Amniotic epithelial cell (primary cell): Measurements from ENCODE around the gene PDZRN4.
A peak's percentile ranks its signal among the peaks of the same experiment; 100 is the strongest.
"Not testable (repeated sequence)": the region's sequence is repeated elsewhere in the genome, so short reads cannot be mapped to it uniquely, and the experiment has no call there.

Source experiments
- DNase-seq: peaks from one replicate; pipeline ENCODE4 v3.0.0-alpha.2; 2010; ENCODE audit warnings: low read depth

PDZRN4 gene

DNA sequence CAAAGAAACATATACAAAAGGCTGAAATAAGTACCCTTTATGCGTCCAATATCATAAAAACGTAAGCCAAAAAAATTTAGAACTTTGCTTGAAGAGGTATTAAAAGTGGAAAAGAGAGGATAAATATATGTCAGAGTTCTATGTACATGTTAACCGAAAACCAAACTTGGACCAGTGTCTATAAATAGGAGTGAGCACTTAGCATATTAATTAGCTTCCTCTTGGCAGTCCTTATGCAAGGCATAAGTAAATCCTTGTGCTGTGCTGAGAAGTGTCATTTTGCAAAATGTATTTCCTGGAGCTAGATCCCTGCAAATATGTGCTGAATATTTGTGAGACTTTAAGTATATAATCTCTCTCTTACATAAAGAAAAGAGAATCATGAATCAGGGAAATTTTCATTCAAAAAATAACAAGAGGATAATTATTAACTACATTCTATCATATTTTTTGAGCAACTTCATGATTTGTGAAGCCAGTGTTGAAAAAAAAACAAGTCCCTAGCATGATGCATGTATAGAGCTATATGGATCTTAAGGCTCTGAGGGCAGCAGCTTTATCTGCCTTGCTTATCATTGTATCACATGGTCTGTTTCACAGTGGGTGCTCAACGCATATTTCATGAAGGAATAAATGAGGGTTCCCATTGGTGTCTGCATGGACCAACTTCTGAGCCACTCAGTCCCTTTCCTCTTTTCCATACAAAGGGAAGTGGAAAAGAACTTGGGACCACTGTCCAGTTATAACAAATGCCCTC is 326.1 kb downstream of the PDZRN4 start:
- no peak for DNase-seq

DNA sequence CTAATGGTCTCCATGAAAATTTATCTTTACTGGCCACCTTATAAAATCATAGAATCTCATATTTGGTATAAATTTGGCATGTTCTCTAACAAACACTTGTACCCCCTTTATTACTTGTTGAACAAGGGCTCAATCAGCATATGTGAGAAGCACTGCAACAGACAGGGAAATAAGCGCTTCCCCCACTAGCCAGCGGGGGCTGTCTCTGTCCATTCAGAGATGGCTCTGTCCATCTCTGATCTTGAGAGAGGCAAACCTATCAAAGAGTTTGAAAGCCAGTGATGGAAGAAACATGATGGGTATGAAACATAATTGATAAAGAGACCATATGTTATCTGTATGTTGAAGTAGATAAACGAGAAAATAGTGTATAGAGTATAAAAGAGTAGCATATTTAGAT is 326.8 kb downstream of the PDZRN4 start:
- DNase-seq, result no peak

- DNase-seq, result no peak
These were observed 327.8 kb downstream of the PDZRN4 start for GRCh38 chr12:41515953-41516352.

DNA sequence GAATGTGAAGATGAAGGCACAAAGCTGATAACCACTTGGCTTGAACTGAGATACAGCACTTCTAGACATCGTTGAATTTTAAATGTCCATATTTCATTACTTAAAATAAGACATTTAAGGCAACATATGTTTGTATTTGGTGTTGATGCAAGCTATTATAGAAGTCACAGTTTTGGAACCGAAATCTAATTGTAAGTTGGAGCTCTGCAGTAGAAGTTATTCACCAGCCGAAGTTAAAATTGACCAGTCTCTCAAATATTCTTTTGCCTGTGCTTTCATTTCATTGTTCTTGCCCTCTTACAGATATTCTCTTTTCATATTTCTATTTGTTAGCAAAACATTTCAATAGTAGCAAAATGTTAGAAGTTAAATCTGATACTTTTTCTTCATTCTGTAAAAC is 332.7 kb downstream of the PDZRN4 start:
- DNase-seq, result no peak

GRCh38 chr12:41521872-41522379 is 333.8 kb downstream of the PDZRN4 start:
- DNase-seq, result peak; percentile 95

GRCh38 chr12:41527062-41527461 is 338.9 kb downstream of the PDZRN4 start:
- DNase-seq, result no peak

GRCh38 chr12:41527534-41528116 is 339.5 kb downstream of the PDZRN4 start:
- no peak for DNase-seq

- no peak for DNase-seq
These were observed 340.8 kb downstream of the PDZRN4 start for GRCh38 chr12:41528874-41529273.

DNA sequence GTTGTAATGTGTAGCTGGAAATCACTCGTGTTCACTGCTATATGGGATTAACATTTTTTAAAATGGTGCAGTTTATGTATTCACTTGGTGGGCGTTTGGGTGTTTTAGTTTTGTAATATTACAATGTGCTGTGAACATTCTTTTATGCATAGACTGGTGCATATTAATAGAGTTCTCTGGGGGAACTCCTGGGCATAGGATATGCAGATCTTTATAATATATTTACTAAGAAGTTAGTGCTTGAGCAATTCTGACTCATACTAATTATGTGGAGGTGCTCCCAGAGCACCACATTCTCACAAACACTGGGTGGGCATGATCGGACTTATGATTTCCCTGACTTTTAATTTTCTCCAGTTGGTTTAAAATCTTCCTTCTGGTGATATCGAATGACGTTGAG is 342.3 kb downstream of the PDZRN4 start:
- DNase-seq, result peak; percentile 7

DNA sequence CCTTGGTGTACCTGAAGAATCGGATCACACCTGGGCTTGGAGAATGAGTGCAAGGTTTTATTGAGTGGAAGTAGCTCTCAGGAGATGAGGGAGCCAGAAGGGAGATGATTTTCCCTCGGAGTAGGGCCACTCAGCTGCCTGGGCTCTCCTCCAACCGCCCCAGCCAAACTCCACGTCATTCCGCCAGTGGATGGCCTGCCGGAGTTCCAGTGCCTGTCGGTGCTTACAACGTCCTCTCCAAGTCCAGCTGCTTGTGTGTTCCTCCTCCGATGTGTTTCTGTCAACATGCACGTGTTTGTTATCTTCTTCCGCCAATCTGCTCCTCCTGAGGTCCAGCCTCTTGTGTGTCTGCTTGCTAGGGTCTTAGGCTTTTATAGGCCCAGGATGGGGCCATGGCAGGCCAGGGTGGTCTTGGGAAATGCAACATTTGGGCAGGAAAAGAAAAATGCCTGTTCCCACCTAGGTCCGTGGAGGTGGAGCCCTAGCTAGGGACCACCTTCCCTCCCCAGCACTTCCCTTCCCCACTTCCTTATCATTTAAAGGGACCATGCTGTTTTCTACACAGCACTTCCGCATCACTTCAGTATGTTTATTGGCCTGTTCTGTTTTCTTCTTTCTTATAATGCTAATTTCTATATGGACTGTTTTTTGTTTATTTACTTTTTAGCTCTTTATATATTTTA is 343.2 kb downstream of the PDZRN4 start:
- no peak for DNase-seq

GRCh38 chr12:41532072-41532471 is 344.0 kb downstream of the PDZRN4 start:
- DNase-seq, result no peak

GRCh38 chr12:41536813-41537490 is 348.8 kb downstream of the PDZRN4 start:
- no peak for DNase-seq

- DNase-seq, result no peak
These were observed 349.4 kb downstream of the PDZRN4 start for GRCh38 chr12:41537522-41537921.

- DNase-seq, result no peak
These were observed 357.6 kb downstream of the PDZRN4 start for GRCh38 chr12:41545761-41546160.

DNA sequence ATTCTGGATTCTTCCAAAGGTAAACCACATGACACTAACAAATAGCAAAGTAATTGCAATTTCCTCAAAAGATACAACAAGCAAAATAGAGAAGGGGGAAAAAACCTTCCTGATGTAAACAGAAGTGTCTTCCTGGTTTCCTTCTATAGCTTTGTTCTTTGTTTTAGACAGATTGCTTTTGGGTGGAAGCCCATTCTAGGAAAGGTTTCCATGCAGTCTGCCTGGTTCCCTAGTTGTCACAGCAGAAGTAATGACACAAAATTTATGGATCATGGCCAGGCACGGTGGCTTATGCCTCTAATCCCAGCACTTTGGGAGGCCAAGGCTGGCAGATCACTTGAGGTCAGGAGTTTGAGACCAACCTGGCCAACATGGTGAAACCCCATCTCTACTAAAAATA is 359.0 kb downstream of the PDZRN4 start:
- DNase-seq, result not testable (repeated sequence)

- no peak for DNase-seq
These were observed 360.8 kb downstream of the PDZRN4 start for GRCh38 chr12:41548926-41549325.

DNA sequence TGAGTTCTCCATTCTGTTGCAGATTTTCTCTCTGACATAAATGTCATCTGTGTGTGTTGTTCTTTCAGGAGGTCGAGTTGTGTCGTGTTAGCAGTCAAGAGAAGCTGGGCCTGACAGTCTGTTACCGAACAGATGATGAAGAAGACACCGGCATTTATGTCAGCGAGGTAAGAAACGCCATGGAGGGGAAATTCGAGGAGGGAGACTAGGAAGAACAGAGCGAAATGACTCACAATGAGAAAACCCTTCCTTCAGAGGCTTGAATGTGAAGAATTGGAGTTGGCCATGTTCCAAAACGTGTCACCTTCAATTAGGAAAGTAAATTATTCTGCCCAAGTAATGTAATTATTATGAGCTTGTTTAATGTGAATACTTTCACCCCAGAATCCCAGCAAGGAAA is 364.5 kb downstream of the PDZRN4 start:
- DNase-seq, result no peak

DNA sequence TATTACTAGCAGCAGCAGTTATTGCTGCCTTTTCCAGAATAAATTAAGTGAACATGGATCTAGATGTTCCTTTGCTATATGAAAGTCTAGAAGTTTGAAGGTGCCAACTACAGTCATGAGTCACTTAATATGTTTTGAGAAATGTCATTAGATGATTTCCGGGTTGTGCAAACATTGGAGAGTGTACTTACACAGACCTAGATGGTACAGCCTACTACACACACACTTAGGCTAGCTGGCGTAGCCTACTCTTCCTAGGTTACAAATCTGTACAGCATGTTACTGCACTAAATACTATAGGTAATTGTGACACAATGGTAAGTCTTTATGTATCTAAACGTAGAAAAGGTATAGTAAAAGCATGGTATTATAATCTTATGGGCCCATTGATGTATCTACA is 368.1 kb downstream of the PDZRN4 start:
- no peak for DNase-seq

GRCh38 chr12:41557344-41557743 is 369.2 kb downstream of the PDZRN4 start:
- no peak for DNase-seq

DNA sequence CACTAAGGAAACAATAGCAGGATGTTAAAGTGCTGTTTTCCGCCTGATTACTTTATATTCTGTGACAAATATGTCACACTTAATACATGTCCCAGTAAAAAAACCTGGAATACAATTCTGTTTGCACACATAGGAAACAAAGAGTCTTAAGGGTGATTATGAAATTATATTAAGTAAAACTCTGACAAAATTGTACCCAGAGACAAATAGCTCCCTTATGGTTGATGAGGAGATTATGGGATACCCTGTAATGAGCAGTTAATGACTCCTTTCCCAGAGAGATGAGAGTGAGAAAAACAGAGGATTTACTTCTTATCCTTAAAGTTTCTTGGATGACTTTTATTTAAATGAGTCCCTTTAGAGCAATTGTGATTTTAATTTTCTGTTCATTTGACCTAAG is 370.6 kb downstream of the PDZRN4 start:
- DNase-seq, result no peak

- no peak for DNase-seq
These were observed 374.9 kb downstream of the PDZRN4 start for GRCh38 chr12:41563051-41563450.

- no peak for DNase-seq
These were observed 376.7 kb downstream of the PDZRN4 start for GRCh38 chr12:41564816-41565215.

DNA sequence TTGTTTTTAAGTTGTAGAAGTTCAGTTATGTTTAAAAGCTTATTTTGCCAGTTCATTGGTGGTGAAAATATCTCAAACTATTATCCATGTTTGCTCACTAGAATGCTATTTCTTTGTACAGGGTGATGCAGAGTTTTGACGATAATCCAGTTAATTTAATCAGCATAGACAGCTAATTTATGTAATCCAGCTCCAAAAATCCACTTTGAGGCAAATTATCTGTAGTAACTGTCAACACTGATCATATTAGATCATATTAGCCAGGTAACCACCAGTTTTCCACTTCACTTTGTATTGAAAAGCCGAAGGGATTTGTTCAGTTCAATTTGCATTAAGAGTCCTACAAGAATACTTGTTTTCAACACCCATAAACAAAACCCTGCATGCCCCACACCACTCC is 378.6 kb downstream of the PDZRN4 start:
- no peak for DNase-seq
